Measurements from ENCODE around the gene CFAP210.

The CFAP210 gene

DNA sequence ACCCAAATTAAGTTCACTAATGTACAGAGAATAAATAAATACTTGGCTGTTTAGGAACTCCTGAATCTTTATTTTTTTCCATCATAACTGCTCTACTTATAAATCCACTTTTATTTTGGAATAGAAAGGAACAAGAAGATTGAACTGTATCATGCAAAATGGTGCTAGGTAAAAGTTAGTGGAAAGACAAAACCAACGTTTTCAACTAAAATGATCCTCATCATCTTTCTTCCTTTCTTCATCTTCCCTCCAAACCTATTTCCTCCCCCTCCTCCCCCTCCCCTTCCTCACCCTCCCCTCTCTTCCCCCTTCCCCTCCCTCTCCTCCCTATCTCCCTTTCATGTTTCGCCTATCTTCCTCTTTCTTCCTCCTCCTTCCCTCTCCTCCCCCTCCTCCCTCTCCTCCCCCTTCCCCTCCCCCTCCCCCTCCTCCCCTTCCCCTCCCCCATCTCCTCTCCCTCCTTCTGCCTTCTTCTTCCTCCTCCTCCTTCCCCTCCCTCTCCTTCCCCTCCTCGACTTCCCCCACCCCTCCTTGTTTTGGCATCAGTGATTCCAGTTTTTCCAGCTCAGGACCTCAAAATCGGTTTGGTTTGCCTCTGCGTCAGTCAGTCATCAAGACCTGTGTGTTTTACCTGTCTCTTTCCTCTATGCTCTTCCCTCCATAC lies 44.5 kb upstream of the CFAP210 start:
- no peak for TF ChIP-seq ZNF184 (tag by site-specific recombination; IDR thresholded peaks at IDR 0.05)
- ChIA-PET CTCF (no interaction called here), POLR2A (no interaction called here)
- Histone ChIP-seq H3K27ac (ENCODE audit: extremely low read depth, low read depth, low read length) (no peak overlapping the region), H3K4me1 (ENCODE audit: control insufficient read depth, insufficient read depth, low read length) (no peaks in the 10 kb centered on the region; the same call in 1 of the 2 replicates), H3K4me3 (ENCODE audit: low read depth, low read length) (no peak overlapping the region), H3K9me3 (ENCODE audit: control insufficient read depth, insufficient read depth, low read depth, low read length) (no peaks in the 10 kb centered on the region), H3K36me3 (ENCODE audit: control insufficient read depth in 2 of 2, insufficient read depth in 1 of 2, low read length in 2 of 2) (peaks cover 16 to 49% of the 10 kb centered on the region in 2 experiments)

DNA sequence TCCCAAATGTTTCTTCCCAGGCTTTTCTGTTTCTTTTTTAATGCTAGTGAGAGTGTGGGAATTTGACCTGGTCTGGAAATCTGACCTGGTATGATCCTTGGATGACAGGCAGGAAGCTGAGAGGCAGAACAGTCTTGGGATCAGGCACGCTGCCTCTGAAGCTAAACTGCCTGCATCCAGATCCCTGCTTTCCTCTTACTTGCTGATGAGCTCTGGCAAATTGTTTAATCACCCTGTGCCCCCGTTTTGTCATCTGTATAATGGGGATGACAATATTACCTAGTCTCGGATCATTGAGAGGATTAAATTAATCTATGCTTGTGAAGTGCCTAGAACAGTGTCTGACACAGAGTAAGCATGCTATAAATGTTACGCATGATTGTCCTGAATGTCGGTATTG lies 42.7 kb upstream of the CFAP210 start:
- POLR2A ChIA-PET, result interaction anchor here (1.2 kb wide), 1 partner anchor 62 kb away, joined by 4 read pairs; the partner anchor contains the start of gene SSB
- no peak for TF ChIP-seq ZNF555 (tag by site-specific recombination; conservative IDR thresholded peaks at IDR 0.05)
- TF ChIP-seq ZNF423 (tag by site-specific recombination; IDR thresholded peaks at IDR 0.05), result no peak
- TF ChIP-seq ZBTB17 (tag by site-specific recombination; IDR thresholded peaks at IDR 0.05), result peak; percentile 36; the same call in 1 of the 2 replicates
- TF ChIP-seq, protein P1, sequence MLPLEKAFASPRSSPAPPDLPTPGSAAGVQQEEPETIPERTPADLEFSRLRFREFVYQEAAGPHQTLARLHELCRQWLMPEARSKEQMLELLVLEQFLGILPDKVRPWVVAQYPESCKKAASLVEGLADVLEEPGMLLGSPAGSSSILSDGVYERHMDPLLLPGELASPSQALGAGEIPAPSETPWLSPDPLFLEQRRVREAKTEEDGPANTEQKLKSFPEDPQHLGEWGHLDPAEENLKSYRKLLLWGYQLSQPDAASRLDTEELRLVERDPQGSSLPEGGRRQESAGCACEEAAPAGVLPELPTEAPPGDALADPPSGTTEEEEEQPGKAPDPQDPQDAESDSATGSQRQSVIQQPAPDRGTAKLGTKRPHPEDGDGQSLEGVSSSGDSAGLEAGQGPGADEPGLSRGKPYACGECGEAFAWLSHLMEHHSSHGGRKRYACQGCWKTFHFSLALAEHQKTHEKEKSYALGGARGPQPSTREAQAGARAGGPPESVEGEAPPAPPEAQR (tag by site-specific recombination; IDR thresholded peaks at IDR 0.05), result no peak
- no peak for TF ChIP-seq ZNF266 (tag by site-specific recombination; IDR thresholded peaks at IDR 0.05; ENCODE audit: low read depth)
- Histone ChIP-seq H3K9me3 (ENCODE audit: control insufficient read depth, insufficient read depth, low read depth, low read length) (no peaks in the 10 kb centered on the region), H3K36me3 (ENCODE audit: control insufficient read depth in 2 of 2, insufficient read depth in 1 of 2, low read length in 2 of 2) (peaks cover 4 to 33% of the 10 kb centered on the region in 2 experiments), H3K27ac (ENCODE audit: extremely low read depth, low read depth, low read length) (no peak overlapping the region), H3K4me1 (ENCODE audit: control insufficient read depth, insufficient read depth, low read length) (no peaks in the 10 kb centered on the region; the same call in 1 of the 2 replicates), H3K4me3 (ENCODE audit: low read depth, low read length) (peak overlapping the region; percentile 9)
- CTCF ChIA-PET, result interaction anchor here (0.6 kb wide), 1 partner anchor 82 kb away, joined by 3 read pairs; no protein-coding TSS in a partner anchor

DNA sequence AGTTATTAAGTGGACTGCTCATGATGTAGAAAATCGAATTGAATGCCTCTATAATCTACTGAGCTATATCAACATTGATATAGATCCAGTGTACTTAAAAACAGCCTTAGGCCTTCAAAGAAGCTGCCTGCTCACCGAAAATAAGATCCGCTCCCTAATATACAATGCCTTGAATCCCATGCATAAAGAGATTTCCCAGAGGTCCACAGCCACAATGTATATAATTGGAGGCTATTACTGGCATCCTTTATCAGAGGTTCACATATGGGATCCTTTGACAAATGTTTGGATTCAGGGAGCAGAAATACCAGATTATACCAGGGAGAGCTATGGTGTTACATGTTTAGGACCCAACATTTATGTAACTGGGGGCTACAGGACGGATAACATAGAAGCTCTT lies 41.4 kb upstream of the CFAP210 start:
- H3K36me3 ChIP-seq (ENCODE audit: control insufficient read depth in 2 of 2, insufficient read depth in 1 of 2, low read length in 2 of 2), result peaks cover 0 to 21% of the 10 kb centered on the region in 2 experiments; a peak in 2 of 3 replicates
- no peaks in the 10 kb centered on the region; the same call in 1 of the 2 replicates for H3K4me1 ChIP-seq (ENCODE audit: control insufficient read depth, insufficient read depth, low read length)
- TF ChIP-seq GLI4 (tag by site-specific recombination; IDR thresholded peaks at IDR 0.05) (no peak), ZXDB (tag by site-specific recombination; IDR thresholded peaks at IDR 0.05) (no peak), YY2 (tag by site-specific recombination; IDR thresholded peaks at IDR 0.05) (no peak), ZNF645 (tag by site-specific recombination; IDR thresholded peaks at IDR 0.05) (no peak), TRIM28 (IDR thresholded peaks at IDR 0.05; ENCODE audit: borderline replicate concordance, low read length) (0 out of 2 replicates have a peak, but pooled peaks have one; percentile 19), ZNF133 (tag by site-specific recombination; IDR thresholded peaks at IDR 0.05) (peak; percentile 52), ZNF335 (tag by site-specific recombination; conservative IDR thresholded peaks at IDR 0.05) (0 out of 2 replicates have a peak, but pooled peaks have one; percentile 30)
- TF ChIP-seq, protein P2, sequence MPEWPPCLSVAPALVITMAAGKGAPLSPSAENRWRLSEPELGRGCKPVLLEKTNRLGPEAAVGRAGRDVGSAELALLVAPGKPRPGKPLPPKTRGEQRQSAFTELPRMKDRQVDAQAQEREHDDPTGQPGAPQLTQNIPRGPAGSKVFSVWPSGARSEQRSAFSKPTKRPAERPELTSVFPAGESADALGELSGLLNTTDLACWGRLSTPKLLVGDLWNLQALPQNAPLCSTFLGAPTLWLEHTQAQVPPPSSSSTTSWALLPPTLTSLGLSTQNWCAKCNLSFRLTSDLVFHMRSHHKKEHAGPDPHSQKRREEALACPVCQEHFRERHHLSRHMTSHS (tag by site-specific recombination; IDR thresholded peaks at IDR 0.05), result no peak
- CTCF ChIA-PET, result interaction anchor here (0.6 kb wide), 1 partner anchor 13 kb away, joined by 3 read pairs; no protein-coding TSS in a partner anchor
- no peak overlapping the region; the same call in none of the 2 replicates for H3K4me3 ChIP-seq (ENCODE audit: low read depth, low read length)
- H3K27ac ChIP-seq (ENCODE audit: extremely low read depth, low read depth, low read length), result no peak overlapping the region
- POLR2A ChIA-PET, result no interaction called here
- H3K9me3 ChIP-seq (ENCODE audit: control insufficient read depth, insufficient read depth, low read depth, low read length), result no peaks in the 10 kb centered on the region

Data from HEK293 (cell line).